OCI-LY1 (cell line): ENCODE measurements around the gene MED29.

Experiments
- CTCF ChIP-seq: fragments of 200-600 bp; sonication (generic), shearing (Covaris generic); IDR thresholded peaks from 2 replicates; pipeline ENCODE4 v1.5.1; 2017; ENCODE audit warnings: mild to moderate bottlenecking, antibody characterized with exemption, low read length, moderate library complexity, mixed read lengths
- EZH2 ChIP-seq: fragments of 200-600 bp; sonication (generic), shearing (Covaris generic); IDR thresholded peaks from 2 replicates; pipeline ENCODE4 v1.8.0; 2017; ENCODE audit warnings: borderline replicate concordance, mixed run types, mild to moderate bottlenecking, antibody characterized with exemption, low read length, moderate library complexity, mixed read lengths

GRCh38 chr19:39403331-39404312 is 12.4 kb downstream of the MED29 start:
- TF ChIP-seq CTCF (no peak), EZH2 (no peak)
